ENCODE results near the gene HOXA1. TPM values are rescaled to one million over a fixed set of nuclear protein-coding genes. Genes with fewer than 3 reads are reported as not detected.

HOXA1 gene
- total RNA-seq, 1 donor from 2014 or later, result 3.5 TPM

DNA sequence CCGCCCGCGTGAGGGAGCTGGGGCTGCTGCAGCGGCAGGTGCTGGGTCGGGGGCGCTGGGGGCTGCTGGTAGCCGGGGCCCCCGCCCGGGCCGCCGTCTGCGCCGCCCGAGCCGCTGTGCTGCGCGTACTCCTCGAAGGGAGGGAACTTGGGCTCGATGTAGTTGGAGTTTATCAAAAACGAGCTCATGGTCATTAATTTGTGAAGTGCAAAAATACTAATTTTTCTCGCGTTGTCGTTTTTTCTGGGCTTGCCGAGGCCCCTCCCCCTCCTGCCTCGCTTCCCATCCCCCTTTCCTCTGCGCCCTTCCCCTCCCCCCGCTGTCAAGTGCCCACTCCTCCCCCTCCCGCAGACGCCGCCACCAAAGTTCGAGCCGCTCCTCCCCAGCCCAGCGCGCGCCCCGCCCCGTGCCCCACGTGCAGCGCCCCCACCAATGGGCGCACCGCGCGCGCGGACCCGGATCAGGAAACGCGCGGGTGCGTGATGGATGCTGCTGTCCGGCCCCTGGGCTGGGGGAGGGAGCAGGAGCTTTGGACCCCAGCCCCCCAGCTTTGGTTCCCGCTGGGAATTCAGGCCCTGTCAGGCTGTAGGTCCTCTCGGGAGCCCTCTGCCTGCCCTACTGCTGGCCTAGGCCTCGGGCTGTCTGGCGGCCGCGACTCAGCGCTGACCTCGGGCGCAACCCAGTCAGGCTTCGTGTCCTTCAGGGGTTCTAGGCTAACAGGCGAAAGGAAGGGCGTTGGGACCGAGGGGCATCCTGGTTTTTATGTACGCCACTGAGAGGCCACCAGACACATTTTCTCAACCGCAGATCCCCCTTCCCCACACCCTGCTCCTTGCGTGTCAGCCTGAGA, 35.0 kb upstream of the HOXA1 start, which contains the start of gene HOXA4:
Gene HOXA4 (minus strand): TSS at position 218 of the 850 bp plus-strand sequence. CDS start 24 bp downstream, at position 194.
- no peak for TF ChIP-seq CTCF (conservative IDR thresholded peaks at IDR 0.05)

GRCh38 chr7:27129729-27130539, 34.1 kb upstream of the HOXA1 start:
- peak overlapping the region; percentile 68 for H3K4me3 Mint-ChIP-seq
- DNase-seq (ENCODE audit: low read depth, low spot score), result no peak
- peaks cover 94% of the 10 kb centered on the region for H3K27me3 Mint-ChIP-seq (ENCODE audit: low read depth)
- H3K9me3 Mint-ChIP-seq, result no peaks in the 10 kb centered on the region
- peaks cover 3% of the 10 kb centered on the region for H3K36me3 Mint-ChIP-seq (ENCODE audit: low read depth)
- no peak for TF ChIP-seq CTCF (conservative IDR thresholded peaks at IDR 0.05)
- no peak overlapping the region for H3K27ac Mint-ChIP-seq (ENCODE audit: unreplicated experiment)
- H3K4me1 Mint-ChIP-seq, result peaks cover 7% of the 10 kb centered on the region

More for the DNA sequence above, 35.0 kb upstream of the HOXA1 start, which contains the start of gene HOXA4:
- H3K4me1 Mint-ChIP-seq, result peaks cover 7% of the 10 kb centered on the region
- no peaks in the 10 kb centered on the region for H3K9me3 Mint-ChIP-seq
- H3K4me3 Mint-ChIP-seq, result peak within 1 kb of the TSS; percentile 80
- H3K36me3 Mint-ChIP-seq (ENCODE audit: low read depth), result peaks cover 3% of the 10 kb centered on the region
- H3K27me3 Mint-ChIP-seq (ENCODE audit: low read depth), result peaks cover 94% of the 10 kb centered on the region
- no peak within 1 kb of the TSS for H3K27ac Mint-ChIP-seq (ENCODE audit: unreplicated experiment)
- peak; percentile 64 for DNase-seq (ENCODE audit: low read depth, low spot score)

GRCh38 chr7:27128776-27129728, 33.3 kb upstream of the HOXA1 start:
- no peak for DNase-seq (ENCODE audit: low read depth, low spot score)
- H3K4me1 Mint-ChIP-seq, result peaks cover 15% of the 10 kb centered on the region
- H3K4me3 Mint-ChIP-seq, result peak overlapping the region; percentile 68
- TF ChIP-seq CTCF (conservative IDR thresholded peaks at IDR 0.05), result no peak
- H3K27me3 Mint-ChIP-seq (ENCODE audit: low read depth), result peaks cover 94% of the 10 kb centered on the region
- H3K9me3 Mint-ChIP-seq, result no peaks in the 10 kb centered on the region
- peaks cover 3% of the 10 kb centered on the region for H3K36me3 Mint-ChIP-seq (ENCODE audit: low read depth)
- H3K27ac Mint-ChIP-seq (ENCODE audit: unreplicated experiment), result no peak overlapping the region

DNA sequence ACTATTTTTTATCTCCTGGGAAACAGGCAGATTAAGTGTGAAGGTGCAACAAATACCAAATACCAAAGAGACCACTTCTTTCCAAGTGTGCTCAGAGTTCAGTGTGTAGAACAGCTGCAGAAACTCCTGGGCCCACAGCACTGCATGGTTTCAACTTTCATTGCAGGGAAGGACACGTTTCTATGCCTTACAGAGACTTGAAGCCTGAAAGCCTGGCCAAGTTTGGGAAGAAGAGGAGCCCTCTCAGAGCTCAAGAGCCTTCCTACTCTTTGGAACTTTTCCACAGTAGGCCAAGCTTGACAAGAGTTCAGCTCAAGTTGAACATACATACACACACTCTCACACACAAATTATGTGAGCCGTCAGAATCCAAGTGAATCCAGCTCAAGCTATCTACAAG, 32.2 kb upstream of the HOXA1 start:
- DNase-seq (ENCODE audit: low read depth, low spot score), result no peak
- H3K27me3 Mint-ChIP-seq (ENCODE audit: low read depth), result peaks cover 94% of the 10 kb centered on the region
- H3K4me3 Mint-ChIP-seq, result peak overlapping the region; percentile 68
- H3K9me3 Mint-ChIP-seq, result no peaks in the 10 kb centered on the region
- TF ChIP-seq CTCF (conservative IDR thresholded peaks at IDR 0.05), result no peak
- no peaks in the 10 kb centered on the region for H3K36me3 Mint-ChIP-seq (ENCODE audit: low read depth)
- peaks cover 18% of the 10 kb centered on the region for H3K4me1 Mint-ChIP-seq
- H3K27ac Mint-ChIP-seq (ENCODE audit: unreplicated experiment), result no peak overlapping the region

All from neural crest cell (in vitro differentiated cells).